PC-9 (cell line): ENCODE measurements around the gene GAL3ST2. TPM values are rescaled to one million over a fixed set of nuclear protein-coding genes. Genes with fewer than 3 reads are reported as not detected.

Source experiments
- BruUV-seq: library from RNA; stranded (reverse); fragments of 400-500 nt; replicated peaks from 2 replicates; lab custom pipeline; 2021; lab: Mats Ljungman, UMichigan
- CTCF ChIA-PET: fragments of 300-600 bp; sonication (Branson Sonifier 250); formaldehyde crosslinking; loops from one replicate; lab custom pipeline; 2022; ENCODE audit warnings: antibody characterized with exemption; lab: Charles Lee
- POLR2A ChIA-PET: fragments of 300-600 bp; sonication (Branson Sonifier 250); formaldehyde crosslinking; loops from one replicate; lab custom pipeline; 2022; ENCODE audit warnings: antibody characterized with exemption; ENCODE audit not compliant: unreplicated experiment; lab: Charles Lee
- DNase-seq, 2 experiments: peaks; one replicate each; pipeline versions ENCODE4 v3.0.0 to v3.0.0-alpha.2; 2015 to 2022; ENCODE audit warnings: mixed read lengths in 1 of 2
- H2AFZ ChIP-seq: fragments of 200-600 bp; sonication (generic); 2 replicates; pipeline ENCODE4 v1.8.1; 2017; ENCODE audit warnings: antibody characterized with exemption
- H3F3A ChIP-seq: fragments of 200-600 bp; sonication (generic); 2 replicates; pipeline ENCODE4 v1.8.1; 2017; ENCODE audit warnings: antibody characterized with exemption, mild to moderate bottlenecking, low read depth; ENCODE audit not compliant: insufficient read depth
- H3K27ac ChIP-seq: fragments of 200-600 bp; sonication (generic); 2 replicates; pipeline ENCODE4 v1.6.1; 2016; ENCODE audit warnings: mixed run types
- H3K27me3 ChIP-seq: fragments of 200-600 bp; sonication (generic); 2 replicates; pipeline ENCODE4 v1.6.1; 2016; ENCODE audit warnings: low read depth, mixed run types; ENCODE audit not compliant: insufficient read depth
- H3K36me3 ChIP-seq: fragments of 200-600 bp; sonication (generic); 2 replicates; pipeline ENCODE4 v1.6.1; 2016; ENCODE audit warnings: low read depth, mixed run types
- H3K4me1 ChIP-seq: fragments of 200-600 bp; sonication (generic); replicated peaks from 2 replicates; pipeline ENCODE4 v1.6.1; 2016; ENCODE audit warnings: mixed run types; ENCODE audit not compliant: insufficient read depth
- H3K4me2 ChIP-seq: fragments of 200-600 bp; sonication (generic); 2 replicates; pipeline ENCODE4 v1.6.1; 2017; ENCODE audit warnings: mixed run types
- H3K4me3 ChIP-seq: fragments of 200-600 bp; sonication (generic); 2 replicates; pipeline ENCODE4 v1.6.1; 2016; ENCODE audit warnings: mixed run types
- H3K79me2 ChIP-seq: fragments of 200-600 bp; sonication (generic); 2 replicates; pipeline ENCODE4 v1.6.1; 2017; ENCODE audit warnings: low read depth, mixed run types
- H3K9me2 ChIP-seq: fragments of 200-600 bp; sonication (generic); 2 replicates; pipeline ENCODE4 v1.8.1; 2017; ENCODE audit warnings: mild to moderate bottlenecking; ENCODE audit not compliant: insufficient read depth
- H3K9me3 ChIP-seq: fragments of 200-600 bp; sonication (generic); 2 replicates; pipeline ENCODE4 v1.8.1; 2016; ENCODE audit warnings: low read depth; ENCODE audit not compliant: insufficient read depth
- H4K20me1 ChIP-seq: fragments of 200-600 bp; sonication (generic); 2 replicates; pipeline ENCODE4 v1.8.1; 2017; ENCODE audit not compliant: insufficient read depth
- CTCF ChIP-seq: fragments of 200-600 bp; sonication (generic); conservative IDR thresholded peaks from 2 replicates; pipeline ENCODE4 v1.6.1; 2017; ENCODE audit warnings: mixed run types, antibody characterized with exemption, mild to moderate bottlenecking, moderate library complexity
- EZH2 ChIP-seq: fragments of 200-600 bp; sonication (generic); IDR thresholded peaks from 2 replicates; pipeline ENCODE4 v1.8.0; 2017; ENCODE audit warnings: antibody characterized with exemption, low read depth
- intact Hi-C: fragments of 100-400 bp; cut with micrococcal nuclease; formaldehyde crosslinking; loops from one replicate; pipeline ENCODE4 v1.10.0; 2022; ENCODE audit not compliant: unreplicated experiment
- total RNA-seq: library from RNA; stranded (reverse); gene quantifications from 2 replicates; pipeline ENCODE4 v1.2.3, GENCODE V29; 2021

GAL3ST2 gene
- total RNA-seq, 1 experiment from 2014 or later = 3.9 TPM

- POLR2A ChIA-PET = no interaction called here
- H3K27ac ChIP-seq = no peak overlapping the region
- no TSS peak for BruUV-seq
- H3K27me3 ChIP-seq = no peaks in the 10 kb centered on the region
- H3K4me3 ChIP-seq = no peak overlapping the region
- TF ChIP-seq CTCF = no peak
- no peak for TF ChIP-seq EZH2
- H3K79me2 ChIP-seq = no peaks in the 10 kb centered on the region
- H3K4me2 ChIP-seq = no peak overlapping the region
- H3K36me3 ChIP-seq = peaks cover 8% of the 10 kb centered on the region; the same call in 1 of the 2 replicates
- DNase-seq = no peak
- no peak overlapping the region for H2AFZ ChIP-seq
- H4K20me1 ChIP-seq = peaks cover 4% of the 10 kb centered on the region; the same call in 1 of the 2 replicates
- CTCF ChIA-PET = no interaction called here
- H3K4me1 ChIP-seq = no peaks in the 10 kb centered on the region
- no peaks in the 10 kb centered on the region for H3K9me3 ChIP-seq
- intact Hi-C loops = no loop called here
- H3K9me2 ChIP-seq = no peaks in the 10 kb centered on the region
- H3F3A ChIP-seq = peaks cover 11% of the 10 kb centered on the region; the same call in 1 of the 2 replicates
These were observed 23.1 kb upstream of the GAL3ST2 start for GRCh38 chr2:241753493-241753892.

GRCh38 chr2:241754042-241754441 is 22.6 kb upstream of the GAL3ST2 start:
- CTCF ChIA-PET = no interaction called here
- Histone ChIP-seq H3K9me2 (no peaks in the 10 kb centered on the region), H3K79me2 (no peaks in the 10 kb centered on the region), H3F3A (peaks cover 11% of the 10 kb centered on the region; the same call in 1 of the 2 replicates), H3K9me3 (no peaks in the 10 kb centered on the region), H3K4me1 (no peaks in the 10 kb centered on the region), H4K20me1 (peaks cover 4% of the 10 kb centered on the region; the same call in 1 of the 2 replicates), H3K4me3 (no peak overlapping the region), H3K4me2 (no peak overlapping the region), H2AFZ (no peak overlapping the region), H3K27ac (no peak overlapping the region), H3K27me3 (no peaks in the 10 kb centered on the region), H3K36me3 (peaks cover 8% of the 10 kb centered on the region)
- no peak for DNase-seq
- intact Hi-C loops = no loop called here
- TF ChIP-seq CTCF (no peak), EZH2 (no peak)
- BruUV-seq = no TSS peak
- POLR2A ChIA-PET = no interaction called here

DNA sequence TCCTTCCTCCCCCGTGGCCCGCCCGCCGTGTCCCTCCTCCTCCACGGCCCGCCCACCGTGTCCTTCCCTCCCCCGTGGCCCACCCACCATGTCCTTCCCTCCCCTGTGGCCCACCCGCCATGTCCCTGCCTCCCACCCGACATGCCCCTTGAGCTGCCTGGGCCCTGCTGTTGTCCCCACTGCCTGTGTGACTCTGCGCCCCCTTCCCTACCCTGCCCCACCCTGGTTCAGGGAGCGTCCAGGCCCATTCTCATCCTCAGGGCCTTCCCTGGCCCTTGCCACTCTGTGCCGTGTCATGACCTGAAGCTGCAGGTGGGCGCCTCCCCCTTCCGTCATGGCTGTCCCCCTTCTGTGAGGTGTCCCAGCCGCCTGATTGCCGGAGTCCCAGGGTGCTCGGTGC is 21.5 kb upstream of the GAL3ST2 start:
- H3K27ac ChIP-seq = no peak overlapping the region
- H2AFZ ChIP-seq = no peak overlapping the region
- intact Hi-C loops = no loop called here
- H3K27me3 ChIP-seq = no peaks in the 10 kb centered on the region
- H3K4me3 ChIP-seq = no peak overlapping the region
- no peaks in the 10 kb centered on the region for H3K9me3 ChIP-seq
- no peak for TF ChIP-seq EZH2
- H3K36me3 ChIP-seq = peaks cover 17% of the 10 kb centered on the region
- CTCF ChIA-PET = no interaction called here
- H3K79me2 ChIP-seq = no peaks in the 10 kb centered on the region
- no TSS peak for BruUV-seq
- POLR2A ChIA-PET = no interaction called here
- no peak overlapping the region for H3K4me2 ChIP-seq
- H3K4me1 ChIP-seq = no peaks in the 10 kb centered on the region
- peaks cover 15% of the 10 kb centered on the region; the same call in 1 of the 2 replicates for H3F3A ChIP-seq
- no peaks in the 10 kb centered on the region for H3K9me2 ChIP-seq
- peaks cover 10% of the 10 kb centered on the region; the same call in 1 of the 2 replicates for H4K20me1 ChIP-seq
- DNase-seq = no peak

DNA sequence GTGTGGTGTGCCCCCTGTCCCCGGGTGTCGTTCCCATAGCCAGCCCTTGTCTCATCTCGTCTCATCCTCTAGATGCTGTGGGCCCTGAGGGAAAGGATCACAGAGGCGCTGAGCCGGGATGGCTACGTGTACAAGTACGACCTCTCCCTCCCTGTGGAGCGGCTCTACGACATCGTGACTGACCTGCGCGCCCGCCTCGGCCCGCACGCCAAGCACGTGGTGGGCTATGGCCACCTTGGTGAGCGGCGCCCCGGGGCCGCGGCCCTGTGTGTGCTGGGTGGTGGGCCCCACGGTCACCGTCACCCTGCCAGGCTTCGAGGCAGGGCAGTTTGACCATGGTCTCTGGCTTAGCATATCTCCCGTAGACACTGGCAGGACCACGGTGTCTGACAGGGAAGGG is 20.8 kb upstream of the GAL3ST2 start:
- no TSS peak for BruUV-seq
- H3K36me3 ChIP-seq = peaks cover 17% of the 10 kb centered on the region
- TF ChIP-seq EZH2 (no peak), CTCF (no peak)
- peaks cover 15% of the 10 kb centered on the region; the same call in 1 of the 2 replicates for H3F3A ChIP-seq
- intact Hi-C loops = no loop called here
- no peaks in the 10 kb centered on the region for H3K79me2 ChIP-seq
- no peaks in the 10 kb centered on the region for H3K4me1 ChIP-seq
- no peak for DNase-seq
- no peak overlapping the region for H3K27ac ChIP-seq
- H3K9me2 ChIP-seq = no peaks in the 10 kb centered on the region
- no peaks in the 10 kb centered on the region for H3K27me3 ChIP-seq
- CTCF ChIA-PET = no interaction called here
- no peak overlapping the region for H2AFZ ChIP-seq
- POLR2A ChIA-PET = no interaction called here
- peaks cover 10% of the 10 kb centered on the region; the same call in 1 of the 2 replicates for H4K20me1 ChIP-seq
- no peak overlapping the region for H3K4me3 ChIP-seq
- no peak overlapping the region for H3K4me2 ChIP-seq
- no peaks in the 10 kb centered on the region for H3K9me3 ChIP-seq
